Activated naive CD4-positive, alpha-beta T cell (primary cell): ENCODE data around the gene ZNF425.
"Not testable (repeated sequence)": the region's sequence is repeated elsewhere in the genome, so short reads cannot be mapped to it uniquely, and the experiment has no call there.

Experiments
- DNase-seq, 4 experiments: peaks; one replicate each; lab custom pipeline; 2025; lab: John Stamatoyannopoulos, UW

Gene ZNF425

GRCh38 chr7:149130572-149131198 is 4.6 kb upstream of the ZNF425 start:
- DNase-seq = no peak

DNA sequence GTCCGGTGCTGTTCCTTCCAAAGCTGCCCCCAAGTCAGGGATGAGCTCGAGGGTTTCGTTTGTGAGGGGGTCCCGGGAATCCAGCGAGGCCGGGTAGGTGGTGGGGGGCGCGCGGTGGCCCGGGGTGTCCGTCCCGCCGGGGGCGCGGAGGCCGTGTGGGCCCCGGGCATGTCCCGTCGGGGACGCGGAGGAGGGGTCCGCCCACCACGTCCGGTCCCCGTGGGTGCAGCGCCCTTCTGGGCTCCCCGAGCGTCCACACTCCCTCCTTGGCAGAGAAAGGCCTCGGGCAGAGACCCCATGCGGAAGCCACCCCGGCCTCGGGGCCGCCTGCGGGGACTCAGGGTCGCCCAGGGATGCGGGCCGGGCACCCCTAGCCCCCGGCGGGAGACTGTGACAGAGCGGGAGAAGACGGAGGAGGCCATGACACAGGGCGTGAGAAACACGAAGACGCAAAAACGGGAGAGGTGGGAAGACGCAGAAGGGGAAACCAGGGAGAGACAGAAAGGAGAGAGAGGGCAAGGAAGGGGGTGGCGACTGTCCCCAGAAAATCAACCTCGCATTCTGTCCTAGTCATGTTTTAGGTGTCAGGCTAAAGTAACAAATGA is 640 bp upstream of the ZNF425 start:
- peak in 2 of 4 experiments; percentile 29 to 50 for DNase-seq

- no peak for DNase-seq
These were observed 798 bp downstream of the ZNF425 start for GRCh38 chr7:149125189-149125862.

DNA sequence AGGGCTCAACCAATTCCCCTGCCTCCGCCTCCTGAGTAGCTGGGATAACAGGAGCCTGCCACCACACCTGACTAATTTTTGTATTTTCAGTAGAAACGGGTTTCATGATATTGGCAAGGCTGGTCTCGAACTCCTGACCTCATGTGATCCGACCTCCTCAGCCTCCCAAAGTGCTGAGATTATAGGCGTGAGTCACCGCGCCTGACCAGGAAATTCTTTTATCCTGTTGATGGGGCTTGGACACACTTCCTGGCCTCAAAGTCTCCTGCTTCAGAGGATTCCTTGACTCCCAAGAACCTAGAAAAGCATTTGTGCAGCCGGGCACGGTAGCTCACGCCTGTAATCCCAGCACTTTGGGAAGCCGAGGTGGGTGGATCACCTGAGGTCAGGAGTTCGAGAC is 16.2 kb downstream of the ZNF425 start:
- no peak for DNase-seq

DNA sequence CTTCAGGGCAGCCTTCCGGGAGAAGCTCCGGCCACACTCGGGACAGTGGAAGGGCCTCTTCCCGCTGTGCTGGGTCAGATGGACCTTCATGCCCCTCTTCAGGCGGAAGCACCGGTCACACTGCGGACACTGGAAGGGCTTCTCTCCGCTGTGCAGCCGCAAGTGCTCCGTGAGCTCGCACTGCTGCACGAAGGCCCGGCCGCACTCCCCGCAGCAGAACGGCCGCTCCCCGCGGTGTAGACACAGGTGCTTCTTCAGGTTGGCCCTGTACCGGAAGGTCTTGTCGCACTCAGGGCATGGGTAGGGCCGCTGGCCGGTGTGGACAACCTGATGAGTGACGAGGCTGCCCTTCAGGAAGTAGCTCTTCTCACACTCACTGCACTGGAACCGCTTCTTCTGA is 21.4 kb downstream of the ZNF425 start:
- DNase-seq = no peak

DNA sequence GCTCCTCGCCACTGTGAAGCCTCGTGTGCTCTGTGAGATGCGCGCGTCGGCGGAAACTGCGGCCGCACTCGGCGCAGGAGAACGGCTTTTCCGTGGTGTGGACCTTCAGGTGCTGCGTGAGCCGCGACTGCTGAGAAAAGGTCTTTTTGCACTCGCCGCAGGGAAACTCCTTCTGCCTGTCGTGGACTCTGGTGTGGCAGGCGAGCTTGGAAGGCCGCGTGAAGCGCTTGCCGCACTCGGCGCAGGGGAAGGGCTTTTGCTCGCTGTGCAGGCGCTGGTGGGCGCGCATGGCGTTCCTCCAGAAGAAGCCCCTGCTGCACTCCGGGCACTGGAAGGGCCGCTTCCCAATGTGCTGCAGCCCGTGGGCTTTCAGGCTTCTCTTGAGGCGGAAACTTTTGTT is 21.9 kb downstream of the ZNF425 start:
- no peak for DNase-seq

DNA sequence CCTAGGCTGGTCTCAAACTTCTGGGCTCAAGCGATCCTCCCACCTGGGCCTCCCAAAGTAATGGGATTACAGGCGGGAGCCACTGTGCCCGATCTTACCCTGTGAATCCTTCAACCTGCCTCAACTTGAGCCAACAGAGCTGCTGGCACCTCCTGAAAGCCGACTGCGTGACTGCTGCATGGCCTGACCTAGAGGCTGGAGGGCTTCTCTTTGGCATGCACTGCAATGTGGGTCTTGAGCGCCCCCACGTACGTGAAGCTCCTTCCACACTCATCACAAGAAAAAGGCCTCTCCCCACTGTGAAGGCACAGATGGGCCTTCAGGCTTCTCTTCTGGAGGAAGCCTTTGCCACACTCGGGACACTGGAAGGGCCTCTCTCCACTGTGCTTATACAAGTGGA is 22.7 kb downstream of the ZNF425 start:
- no peak for DNase-seq

GRCh38 chr7:149102666-149103065 is 23.5 kb downstream of the ZNF425 start:
- no peak for DNase-seq

DNA sequence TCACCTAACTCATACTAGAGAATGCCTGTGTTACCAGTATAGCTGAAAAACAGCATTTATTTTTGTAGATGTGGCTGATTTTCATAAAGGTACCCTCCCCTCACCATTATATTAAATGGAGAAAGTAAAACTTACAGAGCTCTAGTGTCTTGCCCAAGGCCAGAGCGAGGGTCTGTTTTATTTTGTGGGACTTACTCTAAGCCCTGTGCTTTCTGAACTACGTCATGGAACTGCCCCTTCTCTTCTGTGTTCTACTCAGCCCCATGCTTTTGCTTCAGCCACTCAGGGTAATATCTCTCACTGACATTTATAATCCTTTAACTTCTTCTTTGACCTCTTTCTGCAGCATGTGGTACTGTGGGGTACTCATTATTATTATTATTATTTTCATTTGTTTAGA is 25.3 kb downstream of the ZNF425 start:
- DNase-seq = no peak

DNA sequence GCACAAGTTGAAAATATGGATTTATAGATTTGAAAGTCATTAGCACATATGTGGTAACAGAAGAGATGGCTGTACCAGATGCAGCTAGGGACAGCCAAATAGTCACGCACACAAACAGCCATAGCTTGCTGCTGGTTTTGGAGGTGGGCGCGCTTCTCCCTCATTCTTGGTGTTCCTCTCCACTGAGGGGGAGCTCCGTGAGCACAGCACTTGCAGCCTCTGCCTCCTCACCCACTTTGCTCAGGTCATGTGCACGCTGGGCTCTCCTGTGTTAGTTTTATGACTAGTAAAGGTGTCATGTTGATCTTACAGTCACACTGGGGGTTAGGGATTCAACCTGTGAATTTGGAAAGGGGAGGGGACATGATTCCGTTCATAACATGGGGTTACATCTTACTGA is 27.1 kb downstream of the ZNF425 start:
- no peak for DNase-seq

GRCh38 chr7:149097088-149097487 is 29.0 kb downstream of the ZNF425 start:
- no peak for DNase-seq

DNA sequence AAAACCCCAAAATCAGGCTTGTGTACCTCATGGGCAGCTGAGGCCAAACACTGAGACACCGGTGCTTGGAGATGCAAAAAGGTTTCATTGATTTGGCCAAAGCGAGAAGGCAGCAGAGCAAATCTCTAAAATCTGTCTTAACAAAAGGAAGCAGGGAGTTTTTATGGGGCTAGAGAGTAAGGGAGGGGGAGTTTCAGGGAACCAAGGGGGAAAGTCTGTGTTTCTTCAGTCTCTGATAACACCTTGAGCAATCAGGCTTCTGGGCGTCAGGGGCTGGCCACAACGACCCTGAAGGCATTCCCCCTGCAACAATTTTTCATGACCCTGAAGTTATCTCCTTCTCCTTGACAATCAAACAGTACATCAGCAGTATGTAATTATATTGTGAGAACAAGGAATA is 32.9 kb downstream of the ZNF425 start:
- no peak for DNase-seq

GRCh38 chr7:149092244-149092643 is 33.9 kb downstream of the ZNF425 start:
- not testable (repeated sequence) for DNase-seq

- peak; percentile 70 to 89 (median 84) for DNase-seq
These were observed 35.5 kb downstream of the ZNF425 start, which contains the start of gene ZNF786 for GRCh38 chr7:149090397-149091195. ZNF786 (minus strand) TSS chr7:149090718; CDS start chr7:149090640, 78 bp downstream.

DNA sequence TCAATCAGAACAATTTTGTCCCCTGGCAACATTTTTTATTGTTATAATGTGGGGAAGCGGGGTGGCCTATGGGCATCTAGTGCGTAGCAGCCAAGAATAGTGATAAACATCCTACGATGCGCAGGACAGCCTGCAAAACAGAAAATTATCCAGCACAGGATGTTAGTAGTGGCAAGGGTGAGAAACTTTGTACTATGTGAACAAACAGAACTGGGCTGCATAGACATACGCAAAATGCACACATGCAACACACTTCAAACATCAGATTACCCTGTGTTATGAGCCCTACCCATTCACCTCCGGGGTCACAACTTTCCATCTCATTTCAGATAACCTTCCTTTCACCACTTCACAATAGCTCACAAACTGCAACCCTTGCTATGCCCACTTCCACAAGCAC is 38.7 kb downstream of the ZNF425 start:
- DNase-seq = no peak

GRCh38 chr7:149085866-149086265 is 40.3 kb downstream of the ZNF425 start:
- no peak for DNase-seq

DNA sequence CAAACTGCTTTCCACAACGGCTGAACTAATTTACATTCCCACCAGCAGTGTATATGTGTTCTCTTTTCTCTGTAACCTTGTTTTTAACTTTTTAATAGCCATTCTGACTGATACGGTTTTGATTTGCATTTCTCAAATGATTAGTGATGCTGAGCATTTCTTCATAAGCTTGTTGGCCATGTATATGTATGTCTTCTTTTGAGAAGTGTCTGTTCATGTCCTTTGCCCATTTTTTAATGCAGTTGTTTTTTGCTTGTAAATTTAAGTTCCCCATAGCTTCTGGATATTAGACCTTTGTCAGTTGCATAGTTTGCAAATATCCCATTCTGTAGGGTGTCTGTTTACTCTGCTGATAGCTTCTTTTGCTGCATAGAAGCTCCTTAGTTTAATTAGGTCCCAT is 41.7 kb downstream of the ZNF425 start:
- no peak for DNase-seq

DNA sequence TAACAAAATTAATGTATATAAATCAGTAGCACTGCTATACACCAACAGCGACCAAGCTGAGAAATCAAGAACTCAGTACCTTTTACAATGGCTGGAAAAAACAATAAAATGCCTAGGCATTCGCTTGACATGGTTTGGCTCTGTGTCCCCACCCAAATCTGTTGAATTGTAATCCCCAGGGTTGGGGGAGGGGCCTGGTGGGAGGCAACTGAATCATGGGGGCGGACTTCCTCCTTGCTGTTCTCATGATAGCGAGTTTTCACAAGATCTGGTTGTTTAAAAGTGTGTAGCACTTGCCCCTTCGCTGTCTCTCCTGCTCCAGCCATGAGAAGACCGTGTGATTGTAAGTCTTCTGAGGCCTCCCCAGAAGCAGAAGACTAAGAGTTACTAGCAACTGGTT is 44.2 kb downstream of the ZNF425 start:
- no peak for DNase-seq

- DNase-seq = no peak
These were observed 48.5 kb downstream of the ZNF425 start for GRCh38 chr7:149077594-149077993.

DNA sequence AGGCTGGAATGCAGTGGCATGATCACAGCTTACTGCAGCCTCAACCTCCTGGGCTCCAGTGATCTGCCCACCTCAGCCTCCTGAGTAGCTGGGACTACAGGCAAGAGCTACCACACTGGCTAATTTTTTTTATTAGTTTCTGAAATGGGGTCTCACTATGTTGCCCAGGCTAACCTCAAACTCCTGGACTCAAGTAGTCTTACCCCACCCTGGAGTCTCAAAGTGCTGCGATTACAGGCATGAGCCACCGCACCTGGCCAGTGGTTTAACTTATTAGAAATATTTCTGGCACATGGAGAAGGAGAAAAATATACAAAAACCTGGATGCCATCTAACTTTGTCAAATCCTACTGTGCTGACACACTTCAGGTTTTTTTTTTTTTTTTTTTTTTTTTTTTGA is 50.8 kb downstream of the ZNF425 start:
- no peak for DNase-seq

DNA sequence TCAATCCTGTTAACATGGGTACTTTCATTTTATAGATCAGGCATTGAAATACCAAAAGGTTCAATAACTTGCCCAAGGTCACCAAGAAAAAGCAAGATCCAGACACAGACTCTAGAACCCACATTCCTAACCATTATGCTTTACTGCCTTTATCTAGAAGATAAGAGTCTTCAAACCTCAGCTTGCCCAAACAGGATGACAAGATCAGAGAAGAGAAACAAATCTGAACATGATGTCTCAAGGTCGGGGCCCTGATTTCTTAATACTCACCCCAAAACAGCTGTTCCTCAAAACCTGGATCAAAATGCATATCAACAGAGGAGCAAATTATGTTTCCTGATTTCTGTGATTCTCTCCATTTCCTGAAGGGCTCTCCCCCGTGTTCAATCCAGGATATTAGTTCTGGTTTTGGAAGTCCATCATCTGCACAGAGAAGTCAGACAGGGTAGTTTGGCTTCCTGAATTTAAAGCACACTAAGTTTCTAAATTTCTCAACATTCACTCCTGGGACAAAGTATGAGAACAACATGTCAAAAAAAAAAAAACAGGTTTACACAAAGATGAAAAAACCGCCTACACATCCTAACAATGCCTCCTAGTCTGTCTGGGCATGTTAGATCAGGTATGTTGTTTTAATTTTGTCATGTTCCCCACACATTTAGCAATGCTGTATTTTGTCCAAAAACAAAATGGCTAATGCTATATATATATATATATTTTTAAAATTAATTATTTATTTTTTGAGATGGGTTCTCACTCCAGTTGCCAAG is 51.8 kb downstream of the ZNF425 start:
- DNase-seq = no peak

- no peak for DNase-seq
These were observed 53.7 kb downstream of the ZNF425 start for GRCh38 chr7:149072438-149072775.
